ENCODE results near the gene EFNA3.
A peak's percentile ranks its signal among the peaks of the same experiment; 100 is the strongest.

- 0 out of 2 replicates have a peak, but pooled peaks have one; percentile 23 for TF ChIP-seq CTCF (conservative IDR thresholded peaks at IDR 0.05; ENCODE audit: low read depth, low read length)
- TF ChIP-seq EZH2 (IDR thresholded peaks at IDR 0.05; ENCODE audit: low read length, unreplicated experiment): no peak
- no peak for TF ChIP-seq EZH2phosphoT487 (IDR thresholded peaks at IDR 0.05; ENCODE audit: borderline replicate concordance, low read length)
These were observed 55.7 kb downstream of the EFNA3 start for GRCh38 chr1:155134322-155134721.

Measured in PC-3 (cell line).